HG03103 (cell line): ENCODE data around the gene MDFI.

Experiments used
- ATAC-seq: cut with Tn5 transposase; IDR thresholded peaks from one replicate; pipeline ENCODE4 v1.9.1; 2021; ENCODE audit warnings: low read depth; ENCODE audit not compliant: unreplicated experiment

Gene MDFI

DNA sequence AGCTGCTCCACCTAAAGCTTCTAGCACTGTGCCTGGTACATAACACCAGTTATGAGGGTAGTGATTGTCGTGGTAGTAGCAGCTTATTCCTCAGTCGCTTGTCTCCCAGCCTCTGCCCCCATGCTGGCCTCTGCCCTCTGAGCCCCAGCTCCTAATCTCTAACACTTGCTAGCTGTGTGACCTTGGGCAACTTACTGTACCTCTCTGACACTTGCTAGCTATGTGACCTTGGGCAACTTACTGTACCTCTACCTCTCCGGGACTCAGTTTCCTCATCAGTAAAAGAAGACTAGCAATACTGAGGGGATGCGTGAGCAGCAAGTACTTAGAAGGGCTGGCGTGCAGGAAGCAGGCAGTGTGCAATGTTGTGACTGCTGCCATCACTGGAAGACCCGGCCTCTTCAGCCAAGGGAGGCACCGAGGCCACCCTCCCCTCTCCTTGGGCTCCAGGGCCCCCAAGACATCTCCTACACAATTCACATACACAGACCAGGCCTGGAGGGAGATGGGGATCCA, 9.9 kb downstream of the MDFI start:
- ATAC-seq = no peak

- ATAC-seq = no peak
Measured at GRCh38 chr6:41648921-41649320, 10.7 kb downstream of the MDFI start.

DNA sequence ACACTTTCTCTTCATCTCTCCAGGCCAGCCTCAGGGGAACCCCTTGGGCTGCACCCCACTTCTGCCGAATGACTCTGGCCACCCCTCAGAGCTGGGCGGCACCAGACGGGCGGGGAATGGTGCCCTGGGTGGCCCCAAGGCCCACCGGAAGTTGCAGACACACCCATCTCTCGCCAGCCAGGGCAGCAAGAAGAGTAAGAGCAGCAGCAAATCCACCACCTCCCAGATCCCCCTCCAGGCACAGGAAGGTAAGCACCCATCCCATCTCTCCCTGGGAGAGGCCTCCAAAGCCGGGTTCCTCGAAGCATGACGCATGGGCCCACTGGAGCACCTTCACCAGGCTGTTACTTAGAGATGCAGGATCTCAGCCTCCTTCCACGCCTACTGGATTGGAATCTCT, 11.3 kb downstream of the MDFI start:
- ATAC-seq = no peak

GRCh38 chr6:41650120-41650519, 11.9 kb downstream of the MDFI start:
- no peak for ATAC-seq

DNA sequence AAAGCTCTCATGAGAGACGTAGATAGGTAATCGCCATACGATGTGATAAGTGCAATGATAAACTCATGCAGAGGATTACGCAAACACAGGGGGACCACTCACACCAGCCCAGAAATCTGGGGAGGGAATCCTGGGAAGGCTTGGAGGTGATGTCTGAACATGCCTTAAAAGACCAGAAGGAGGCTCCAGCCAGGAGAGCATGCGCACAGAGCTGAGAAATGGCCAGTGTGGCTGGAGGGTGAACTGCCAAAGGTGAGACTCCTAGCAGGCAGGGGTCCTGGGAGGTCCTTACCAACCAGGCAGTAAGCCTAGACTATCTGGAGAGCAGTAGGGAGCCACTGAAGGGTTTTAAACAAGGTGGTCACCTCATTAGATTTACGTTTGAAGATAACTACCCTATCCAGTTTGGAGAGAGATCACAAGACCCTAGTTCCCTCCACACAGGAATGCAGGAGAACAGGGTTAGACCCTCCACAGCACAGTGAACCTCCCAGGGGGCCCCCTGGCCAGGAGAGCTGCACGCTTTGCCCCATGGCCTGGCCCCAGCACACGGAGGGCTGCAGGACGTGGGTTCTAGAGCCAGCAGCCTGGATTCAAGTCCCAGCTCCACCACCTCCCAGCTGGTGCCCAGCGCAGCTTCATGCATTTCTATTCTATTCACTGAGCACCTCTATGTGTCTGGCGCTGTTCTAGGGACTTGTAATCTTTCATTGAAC, 13.1 kb downstream of the MDFI start:
- ATAC-seq = no peak

GRCh38 chr6:41651962-41652657, 13.8 kb downstream of the MDFI start:
- no peak for ATAC-seq

- no peak for ATAC-seq
Measured at GRCh38 chr6:41652866-41653652, 14.8 kb downstream of the MDFI start.

DNA sequence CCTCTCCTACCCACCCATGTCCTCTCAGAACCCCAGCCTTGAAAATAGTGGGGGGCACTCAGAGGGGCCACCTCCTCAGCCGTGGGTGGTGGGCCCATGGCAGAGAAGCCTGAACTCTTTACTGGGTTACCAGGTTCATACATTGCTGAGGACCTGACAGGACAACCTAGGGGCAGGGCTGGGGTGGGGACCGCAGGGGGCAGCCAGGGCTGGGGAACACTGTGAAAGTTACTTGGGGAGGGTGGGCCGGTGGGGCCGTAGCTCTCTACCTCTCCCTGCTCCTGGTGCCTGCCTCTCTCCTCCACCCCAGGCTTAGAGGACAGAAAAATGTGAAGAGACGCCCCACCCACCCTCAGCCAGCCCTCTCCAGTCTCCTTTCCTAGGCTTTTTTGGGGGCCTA, 15.4 kb downstream of the MDFI start:
- ATAC-seq = no peak

DNA sequence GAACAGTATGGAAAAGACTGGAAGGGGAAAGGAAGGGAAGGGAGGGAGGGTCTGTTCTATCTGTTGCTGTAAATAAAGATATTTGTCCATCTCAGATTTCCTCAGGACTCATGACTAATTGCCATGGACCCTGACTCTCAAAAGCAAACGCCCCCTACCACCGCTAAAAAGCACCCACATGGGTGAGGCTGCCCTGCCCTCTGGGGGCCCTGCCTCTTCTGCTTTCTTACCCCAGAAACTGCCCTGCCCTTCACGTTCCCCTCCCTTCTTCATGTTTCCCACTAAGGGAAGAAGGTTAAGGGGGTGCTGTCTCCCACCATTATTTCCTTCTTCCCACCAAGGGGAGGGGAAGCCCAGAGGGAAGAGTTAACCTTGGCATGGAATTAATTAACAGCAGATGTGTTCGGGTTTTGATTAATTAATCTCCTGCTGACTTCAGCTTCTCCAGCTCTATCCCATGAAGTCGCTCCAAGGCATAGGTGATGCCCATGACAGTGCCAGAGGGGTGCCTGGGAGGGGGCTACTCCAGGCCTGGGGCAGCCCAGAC, 16.0 kb downstream of the MDFI start:
- no peak for ATAC-seq

- no peak for ATAC-seq
Measured at GRCh38 chr6:41654698-41655151, 16.5 kb downstream of the MDFI start.

DNA sequence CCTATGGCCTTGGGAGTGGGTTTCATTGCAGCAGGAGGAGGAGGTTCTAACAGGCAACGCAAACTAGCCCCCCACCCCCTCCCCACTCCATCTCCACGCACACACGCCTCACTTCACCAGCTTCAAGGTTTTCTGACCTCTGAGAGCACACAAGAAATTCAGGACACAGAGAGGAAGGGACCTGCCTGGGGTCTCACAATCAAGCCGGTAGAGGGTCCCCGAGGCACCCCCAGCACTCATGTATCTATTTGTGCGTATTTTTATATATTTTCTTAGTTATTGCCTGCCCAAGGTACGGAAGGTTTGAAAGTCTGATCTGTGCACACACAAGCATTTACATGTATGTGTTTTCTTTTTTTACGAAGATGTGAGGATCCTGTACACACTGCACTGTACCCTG, 16.9 kb downstream of the MDFI start:
- no peak for ATAC-seq

GRCh38 chr6:41655646-41656001, 17.4 kb downstream of the MDFI start:
- ATAC-seq = no peak

DNA sequence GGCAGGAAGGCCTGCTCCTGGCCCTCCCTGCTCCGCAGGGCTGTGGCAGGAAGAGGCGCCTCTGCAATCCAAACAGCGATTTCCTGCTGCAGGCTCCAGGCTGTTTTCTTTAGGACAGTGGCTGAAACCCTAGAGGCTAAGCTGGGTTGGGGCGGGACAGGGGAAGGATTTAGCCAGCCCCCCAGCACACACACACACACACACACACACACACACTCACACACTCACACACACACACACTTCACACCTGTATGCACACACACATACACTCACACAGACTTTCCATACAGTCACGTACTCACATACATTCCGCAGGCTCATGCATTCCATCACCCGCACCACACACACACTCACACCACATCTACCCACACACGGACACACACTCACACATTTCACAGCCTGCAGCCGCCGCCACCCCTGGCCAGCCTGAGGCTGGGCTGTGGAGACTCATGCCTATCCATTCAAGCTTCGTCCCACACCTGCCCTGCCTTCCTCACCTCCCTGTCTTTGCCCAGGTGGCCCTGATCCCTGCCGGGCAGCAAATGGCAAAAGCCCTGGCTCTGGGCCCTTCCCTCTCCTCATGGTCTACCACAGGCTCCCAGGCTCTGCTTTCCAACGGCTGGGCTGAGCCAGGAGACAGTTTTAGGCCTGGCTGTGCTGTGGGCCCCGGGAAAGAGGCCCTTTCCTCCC, 17.9 kb downstream of the MDFI start:
- no peak for ATAC-seq

- no peak for ATAC-seq
Measured at GRCh38 chr6:41657131-41658094, 19.1 kb downstream of the MDFI start.

DNA sequence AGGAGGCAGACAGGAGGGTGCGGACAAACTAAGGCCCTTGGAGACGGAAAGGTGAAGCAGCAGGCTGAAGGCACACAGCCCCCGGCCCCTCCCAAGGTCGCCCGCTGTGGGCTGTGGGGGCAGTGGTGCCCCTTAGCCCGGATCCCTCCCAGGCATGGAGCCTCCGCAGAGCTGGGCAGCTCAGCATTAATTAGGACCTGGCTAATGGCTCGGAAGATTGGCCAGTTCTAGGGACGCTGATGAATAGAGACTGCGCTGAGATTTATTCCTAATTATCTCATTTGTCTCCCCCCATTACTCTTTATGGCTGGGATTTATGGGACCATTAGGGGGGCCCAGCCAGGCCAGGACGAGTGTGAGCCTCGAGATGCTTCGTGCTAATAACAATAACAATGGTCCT, 20.4 kb downstream of the MDFI start:
- ATAC-seq = no peak

- no peak for ATAC-seq
Measured at GRCh38 chr6:41659935-41660334, 21.7 kb downstream of the MDFI start.

- no peak for ATAC-seq
Measured at GRCh38 chr6:41663568-41663967, 25.3 kb downstream of the MDFI start.

GRCh38 chr6:41664271-41664670, 26.0 kb downstream of the MDFI start:
- ATAC-seq = no peak

DNA sequence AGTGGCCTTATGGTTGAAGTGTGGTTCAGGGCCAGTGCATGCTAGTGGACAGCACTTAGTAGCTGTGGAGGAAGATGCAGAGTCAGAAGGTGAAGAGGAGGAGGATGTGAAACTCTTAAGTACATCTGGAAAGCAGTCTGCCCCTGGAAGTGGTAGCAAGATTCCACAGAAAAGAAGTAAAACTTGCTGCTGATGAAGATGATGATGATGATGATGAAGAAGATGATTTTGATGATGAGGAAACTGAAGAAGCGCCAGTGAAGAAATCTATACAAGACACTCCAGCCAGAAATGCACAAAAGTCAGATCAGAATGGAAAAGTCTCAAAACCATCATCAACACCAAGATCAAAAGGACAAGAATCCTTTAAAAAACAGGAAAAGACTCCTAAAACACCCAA, 28.9 kb downstream of the MDFI start:
- no peak for ATAC-seq
